Measurements from ENCODE around the gene RBP2. TPM values are rescaled to one million over a fixed set of nuclear protein-coding genes. Genes with fewer than 3 reads are reported as not detected.

RBP2 gene
- total and polyA plus RNA-seq, 8 donors: 2.9 to 52.7 TPM; not detected in 6

DNA sequence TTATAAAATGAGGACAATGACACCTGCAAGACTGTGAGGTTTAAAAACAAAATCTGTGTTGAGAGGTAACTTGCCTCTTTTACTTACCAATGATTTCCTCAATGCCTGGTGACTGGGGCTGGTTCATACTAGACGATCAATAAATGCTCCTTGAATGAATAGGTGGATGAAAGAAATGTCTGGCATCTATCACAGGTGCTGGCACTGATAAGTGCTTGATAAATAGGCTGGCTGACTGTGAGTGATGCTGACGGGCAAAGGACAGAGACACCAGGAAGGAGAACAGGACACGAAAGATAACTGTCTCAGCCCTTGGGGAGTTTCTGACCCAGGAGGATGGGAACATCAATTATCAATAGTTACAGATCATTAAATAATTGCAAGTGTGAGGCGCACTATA is 31.9 kb downstream of the RBP2 start:
- H3K9me3 ChIP-seq: no peaks in the 10 kb centered on the region
- no peak for DNase-seq
- no peak overlapping the region for H3K4me3 ChIP-seq
- H3K36me3 ChIP-seq: no peaks in the 10 kb centered on the region
- H3K27ac ChIP-seq: no peak overlapping the region
- H3K27me3 ChIP-seq: no peaks in the 10 kb centered on the region
- TF ChIP-seq POLR2A (IDR thresholded peaks at IDR 0.05): no peak
- TF ChIP-seq EP300 (IDR thresholded peaks at IDR 0.05): no peak
- no peak for TF ChIP-seq CTCF (IDR thresholded peaks at IDR 0.05)
- no peak for TF ChIP-seq POLR2AphosphoS5 (IDR thresholded peaks at IDR 0.05)
- intact Hi-C loops (cut with DNase I; ENCODE audit: low total_unique reads): no loop called here
- WGBS, 5 donors: 82 to 87% (median 84%) methylated on average over 4 of the region's 4 CpGs
- H3K4me1 ChIP-seq: no peaks in the 10 kb centered on the region

GRCh38 chr3:139443186-139443585 is 33.1 kb downstream of the RBP2 start:
- 87 to 95% (median 92%) methylated on average over 7 of the region's 7 CpGs for whole genome bisulfite sequencing, 5 donors
- Histone ChIP-seq H3K27ac (no peak overlapping the region), H3K4me1 (no peaks in the 10 kb centered on the region), H3K36me3 (no peaks in the 10 kb centered on the region), H3K27me3 (no peaks in the 10 kb centered on the region), H3K9me3 (no peaks in the 10 kb centered on the region), H3K4me3 (no peak overlapping the region)
- TF ChIP-seq POLR2AphosphoS5 (IDR thresholded peaks at IDR 0.05) (no peak), EP300 (IDR thresholded peaks at IDR 0.05) (no peak), CTCF (IDR thresholded peaks at IDR 0.05) (no peak), POLR2A (IDR thresholded peaks at IDR 0.05) (no peak)
- intact Hi-C loops (cut with DNase I; ENCODE audit: low total_unique reads): no loop called here
- no peak for DNase-seq

GRCh38 chr3:139441656-139442055 is 34.7 kb downstream of the RBP2 start:
- TF ChIP-seq POLR2AphosphoS5 (IDR thresholded peaks at IDR 0.05) (no peak), EP300 (IDR thresholded peaks at IDR 0.05) (no peak), POLR2A (IDR thresholded peaks at IDR 0.05) (no peak), CTCF (IDR thresholded peaks at IDR 0.05) (no peak)
- Histone ChIP-seq H3K9me3 (no peaks in the 10 kb centered on the region), H3K27me3 (no peaks in the 10 kb centered on the region), H3K4me3 (no peak overlapping the region), H3K4me1 (no peaks in the 10 kb centered on the region), H3K36me3 (no peaks in the 10 kb centered on the region), H3K27ac (no peak overlapping the region)
- intact Hi-C loops (cut with DNase I; ENCODE audit: low total_unique reads): no loop called here
- no peak for DNase-seq
- 92 to 100% (median 97%) methylated on average over 1 of the region's 1 CpG for WGBS, 5 donors

DNA sequence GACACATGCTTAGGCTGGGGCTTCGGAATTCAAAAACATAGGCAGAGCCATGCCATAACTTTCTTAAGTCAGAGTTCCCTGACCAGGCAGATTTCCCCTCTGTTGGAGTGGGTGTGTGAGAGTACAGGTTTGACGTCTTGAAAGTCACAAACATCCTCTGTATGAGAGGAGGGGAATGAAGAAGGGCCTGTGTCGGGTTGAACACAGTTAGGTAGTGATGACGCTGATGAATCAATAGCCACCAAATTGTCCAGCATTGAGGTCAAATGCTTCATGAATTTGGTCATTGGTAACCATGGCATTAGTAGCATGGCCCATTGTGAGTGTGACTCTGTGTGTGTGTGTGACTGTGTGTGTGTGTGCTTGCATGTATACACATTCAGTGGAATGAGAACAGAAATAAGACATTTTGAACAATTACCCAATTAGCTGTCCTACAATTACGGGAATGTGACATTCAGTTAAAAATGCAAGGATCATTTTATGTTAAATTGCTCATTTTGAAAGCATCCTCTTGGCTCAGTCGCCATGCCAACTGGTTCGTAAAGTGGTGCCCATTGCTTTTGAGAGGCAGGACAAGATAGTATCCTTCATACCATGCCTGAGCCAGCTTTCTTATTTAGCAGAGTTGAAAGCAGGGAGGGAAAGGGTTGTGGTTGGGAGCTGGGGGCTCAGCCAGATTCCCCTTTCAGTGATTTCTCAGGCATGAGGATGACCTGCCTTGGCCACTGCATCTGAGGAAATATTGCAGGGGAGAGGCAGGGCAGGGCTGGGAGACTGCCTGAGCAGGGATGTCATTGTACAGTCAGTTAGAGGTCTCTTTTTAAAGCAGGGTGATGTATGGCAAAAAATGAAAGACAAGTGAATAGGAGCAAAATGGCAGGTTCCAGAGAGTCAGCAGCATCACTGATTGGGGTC is 35.4 kb downstream of the RBP2 start:
- Histone ChIP-seq H3K27ac (no peak overlapping the region), H3K4me3 (no peak overlapping the region), H3K36me3 (no peaks in the 10 kb centered on the region), H3K27me3 (no peaks in the 10 kb centered on the region), H3K9me3 (no peaks in the 10 kb centered on the region), H3K4me1 (no peaks in the 10 kb centered on the region)
- TF ChIP-seq POLR2AphosphoS5 (IDR thresholded peaks at IDR 0.05) (no peak), POLR2A (IDR thresholded peaks at IDR 0.05) (no peak), EP300 (IDR thresholded peaks at IDR 0.05) (no peak), CTCF (IDR thresholded peaks at IDR 0.05) (no peak)
- WGBS, 5 donors: 89 to 96% (median 93%) methylated on average over 7 of the region's 7 CpGs
- intact Hi-C loops (cut with DNase I; ENCODE audit: low total_unique reads): no loop called here
- no peak for DNase-seq
